ENCODE data around the gene HOXB6.

Gene HOXB6

GRCh38 chr17:48634493-48635208, 29.9 kb upstream of the HOXB6 start:
- FAIRE-seq = no peak

GRCh38 chr17:48633266-48633677, 28.5 kb upstream of the HOXB6 start:
- no peak for FAIRE-seq

- FAIRE-seq = no peak
Measured at GRCh38 chr17:48632579-48633265, 27.9 kb upstream of the HOXB6 start.

- no peak for FAIRE-seq
Measured at GRCh38 chr17:48631693-48632578, 27.1 kb upstream of the HOXB6 start.

- no peak for FAIRE-seq
Measured at GRCh38 chr17:48630925-48631692, 26.3 kb upstream of the HOXB6 start.

GRCh38 chr17:48630009-48630924, 25.5 kb upstream of the HOXB6 start:
- no peak for FAIRE-seq

GRCh38 chr17:48629411-48629759, 24.6 kb upstream of the HOXB6 start:
- no peak for FAIRE-seq

- FAIRE-seq = no peak
Measured at GRCh38 chr17:48628649-48629410, 24.0 kb upstream of the HOXB6 start.

GRCh38 chr17:48627623-48628521, 23.1 kb upstream of the HOXB6 start:
- no peak for FAIRE-seq

GRCh38 chr17:48627118-48627597, 22.4 kb upstream of the HOXB6 start:
- no peak for FAIRE-seq

- FAIRE-seq = no peak
Measured at GRCh38 chr17:48626245-48627117, 21.7 kb upstream of the HOXB6 start, which contains the start of gene HOXB9. HOXB9 (minus strand) TSS chr17:48626358; CDS start chr17:48626269, 89 bp downstream.

GRCh38 chr17:48625495-48626244, 20.9 kb upstream of the HOXB6 start:
- no peak for FAIRE-seq

- no peak for FAIRE-seq
Measured at GRCh38 chr17:48624544-48625494, 20.0 kb upstream of the HOXB6 start.

GRCh38 chr17:48624118-48624517, 19.3 kb upstream of the HOXB6 start:
- no peak for FAIRE-seq

- FAIRE-seq = no peak
Measured at GRCh38 chr17:48623583-48623982, 18.8 kb upstream of the HOXB6 start.

GRCh38 chr17:48622857-48623256, 18.1 kb upstream of the HOXB6 start:
- FAIRE-seq = no peak

Data from islet of Langerhans (tissue), 1 donor.